ENCODE data around the gene IFI6. TPM values are rescaled to one million over a fixed set of nuclear protein-coding genes. Genes with fewer than 3 reads are reported as not detected.
A peak's percentile ranks its signal among the peaks of the same experiment; 100 is the strongest.

Gene IFI6
- polyA plus RNA-seq, 4 donors = 7.2 to 137 (median 16.8) TPM

GRCh38 chr1:27668121-27668807, 3.7 kb downstream of the IFI6 start:
- Histone ChIP-seq H3K4me3 (ENCODE audit: low read depth in 1 of 3, low read length in 3 of 3) (no peak overlapping the region), H3K4me1 (ENCODE audit: control insufficient read depth in 3 of 3, insufficient read depth in 2 of 3, low read depth in 1 of 3, low read length in 2 of 3) (peaks cover 0 to 23% (median 3%) of the 10 kb centered on the region in 3 donors), H3K27ac (ENCODE audit: low read depth in 1 of 3, low read length in 2 of 3) (no peak overlapping the region), H3K27me3 (ENCODE audit: control insufficient read depth in 3 of 3, insufficient read depth in 3 of 3, low read length in 3 of 3) (no peaks in the 10 kb centered on the region), H3K36me3 (ENCODE audit: control insufficient read depth in 3 of 3, insufficient read depth in 2 of 3, low read depth in 1 of 3, low read length in 3 of 3) (no peaks in the 10 kb centered on the region), H3K9me3 (ENCODE audit: control insufficient read depth in 2 of 2, insufficient read depth in 1 of 2, low read depth in 1 of 2, low read length in 1 of 2) (no peaks in the 10 kb centered on the region)
- WGBS, 3 donors = 87 to 90% (median 87%) methylated on average over 39 to 42 of the region's 42 CpGs
- no peak for FAIRE-seq
- no peak for DNase-seq

- H3K4me3 ChIP-seq (ENCODE audit: low read depth in 1 of 3, low read length in 3 of 3) = no peak overlapping the region
- H3K4me1 ChIP-seq (ENCODE audit: control insufficient read depth in 3 of 3, insufficient read depth in 2 of 3, low read depth in 1 of 3, low read length in 2 of 3) = peaks cover 0 to 18% (median 3%) of the 10 kb centered on the region in 3 donors
- no peaks in the 10 kb centered on the region for H3K9me3 ChIP-seq (ENCODE audit: control insufficient read depth in 2 of 2, insufficient read depth in 1 of 2, low read depth in 1 of 2, low read length in 1 of 2)
- WGBS, 3 donors = 70 to 81% (median 76%) methylated on average over 6 of the region's 6 CpGs
- H3K27me3 ChIP-seq (ENCODE audit: control insufficient read depth in 3 of 3, insufficient read depth in 3 of 3, low read length in 3 of 3) = no peaks in the 10 kb centered on the region
- H3K36me3 ChIP-seq (ENCODE audit: control insufficient read depth in 3 of 3, insufficient read depth in 2 of 3, low read depth in 1 of 3, low read length in 3 of 3) = no peaks in the 10 kb centered on the region
- no peak for DNase-seq
- no peak for FAIRE-seq
- no peak overlapping the region for H3K27ac ChIP-seq (ENCODE audit: low read depth in 1 of 3, low read length in 2 of 3)
Observed at GRCh38 chr1:27666791-27667254, 5.2 kb downstream of the IFI6 start.

DNA sequence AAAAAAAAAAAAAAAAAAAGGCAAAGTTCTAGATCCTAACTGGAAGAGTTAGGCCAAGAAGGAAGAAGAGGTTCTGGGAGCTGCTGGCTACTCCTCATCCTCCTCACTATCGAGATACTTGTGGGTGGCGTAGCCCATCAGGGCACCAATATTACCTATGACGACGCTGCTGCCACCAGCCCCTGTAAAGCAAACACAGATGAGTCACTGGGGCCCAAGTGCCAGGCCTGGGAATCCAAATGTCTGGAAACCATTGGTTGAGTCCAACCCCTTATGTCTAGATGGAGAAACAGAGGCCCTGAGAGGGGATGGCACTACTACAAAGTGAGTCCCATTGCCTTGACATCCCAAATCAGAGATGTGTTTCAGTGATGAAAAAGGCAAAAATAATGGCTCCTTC, 5.7 kb downstream of the IFI6 start:
- Histone ChIP-seq H3K27me3 (ENCODE audit: control insufficient read depth in 3 of 3, insufficient read depth in 3 of 3, low read length in 3 of 3) (no peaks in the 10 kb centered on the region), H3K4me3 (ENCODE audit: low read depth in 1 of 3, low read length in 3 of 3) (no peak overlapping the region), H3K27ac (ENCODE audit: low read depth in 1 of 3, low read length in 2 of 3) (no peak overlapping the region), H3K9me3 (ENCODE audit: control insufficient read depth in 2 of 2, insufficient read depth in 1 of 2, low read depth in 1 of 2, low read length in 1 of 2) (no peaks in the 10 kb centered on the region), H3K36me3 (ENCODE audit: control insufficient read depth in 3 of 3, insufficient read depth in 2 of 3, low read depth in 1 of 3, low read length in 3 of 3) (no peaks in the 10 kb centered on the region), H3K4me1 (ENCODE audit: control insufficient read depth in 3 of 3, insufficient read depth in 2 of 3, low read depth in 1 of 3, low read length in 2 of 3) (peaks cover 0 to 15% (median 0%) of the 10 kb centered on the region in 3 donors)
- DNase-seq (no peak), FAIRE-seq (no peak)
- WGBS, 3 donors = 81 to 91% (median 88%) methylated on average over 4 of the region's 4 CpGs

GRCh38 chr1:27665016-27665651, 6.9 kb downstream of the IFI6 start:
- Histone ChIP-seq H3K27ac (ENCODE audit: low read depth in 1 of 3, low read length in 2 of 3) (no peak overlapping the region), H3K4me3 (ENCODE audit: low read depth in 1 of 3, low read length in 3 of 3) (no peak overlapping the region), H3K27me3 (ENCODE audit: control insufficient read depth in 3 of 3, insufficient read depth in 3 of 3, low read length in 3 of 3) (no peaks in the 10 kb centered on the region), H3K36me3 (ENCODE audit: control insufficient read depth in 3 of 3, insufficient read depth in 2 of 3, low read depth in 1 of 3, low read length in 3 of 3) (no peaks in the 10 kb centered on the region), H3K9me3 (ENCODE audit: control insufficient read depth in 2 of 2, insufficient read depth in 1 of 2, low read depth in 1 of 2, low read length in 1 of 2) (no peaks in the 10 kb centered on the region), H3K4me1 (ENCODE audit: control insufficient read depth in 3 of 3, insufficient read depth in 2 of 3, low read depth in 1 of 3, low read length in 2 of 3) (peaks cover 0 to 14% (median 0%) of the 10 kb centered on the region in 3 donors)
- FAIRE-seq (no peak), DNase-seq (no peak)
- WGBS, 3 donors = 89 to 94% (median 90%) methylated on average over 9 of the region's 9 CpGs

DNA sequence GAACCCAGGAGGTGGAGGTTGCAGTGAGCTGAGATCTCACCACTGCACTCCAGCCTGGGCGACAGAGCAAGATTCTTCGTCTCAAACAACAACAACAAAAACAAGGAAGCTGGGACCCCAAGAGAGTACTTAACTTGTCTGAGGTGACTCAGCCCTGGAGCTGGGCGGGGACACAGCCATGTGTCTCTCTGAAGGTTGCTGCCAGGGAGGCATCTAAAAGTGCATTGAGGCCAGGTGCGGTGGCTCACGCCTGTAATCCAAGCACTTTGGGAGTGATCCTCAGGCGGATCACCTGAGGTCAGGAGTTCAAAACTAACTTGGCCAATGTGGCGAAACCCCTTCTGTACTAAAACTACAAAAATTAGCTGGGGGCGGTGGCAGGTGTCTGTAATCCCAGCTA, 7.7 kb downstream of the IFI6 start:
- H3K9me3 ChIP-seq (ENCODE audit: control insufficient read depth in 2 of 2, insufficient read depth in 1 of 2, low read depth in 1 of 2, low read length in 1 of 2) = no peaks in the 10 kb centered on the region
- no peaks in the 10 kb centered on the region for H3K36me3 ChIP-seq (ENCODE audit: control insufficient read depth in 3 of 3, insufficient read depth in 2 of 3, low read depth in 1 of 3, low read length in 3 of 3)
- FAIRE-seq (no peak), DNase-seq (no peak)
- H3K27me3 ChIP-seq (ENCODE audit: control insufficient read depth in 3 of 3, insufficient read depth in 3 of 3, low read length in 3 of 3) = no peaks in the 10 kb centered on the region
- H3K4me3 ChIP-seq (ENCODE audit: low read depth in 1 of 3, low read length in 3 of 3) = no peak overlapping the region
- 50 to 72% (median 64%) methylated on average over 8 of the region's 8 CpGs for WGBS, 3 donors
- H3K27ac ChIP-seq (ENCODE audit: low read depth in 1 of 3, low read length in 2 of 3) = no peak overlapping the region
- peaks cover 0 to 11% (median 0%) of the 10 kb centered on the region in 3 donors for H3K4me1 ChIP-seq (ENCODE audit: control insufficient read depth in 3 of 3, insufficient read depth in 2 of 3, low read depth in 1 of 3, low read length in 2 of 3)

- 28 to 41% (median 30%) methylated on average over 12 of the region's 12 CpGs for WGBS, 3 donors
- no peaks in the 10 kb centered on the region for H3K36me3 ChIP-seq (ENCODE audit: control insufficient read depth in 3 of 3, insufficient read depth in 2 of 3, low read depth in 1 of 3, low read length in 3 of 3)
- DNase-seq = peak; percentile 84 to 88
- H3K27me3 ChIP-seq (ENCODE audit: control insufficient read depth in 3 of 3, insufficient read depth in 3 of 3, low read length in 3 of 3) = no peaks in the 10 kb centered on the region
- FAIRE-seq = no peak
- no peak overlapping the region for H3K4me3 ChIP-seq (ENCODE audit: low read depth in 1 of 3, low read length in 3 of 3)
- H3K9me3 ChIP-seq (ENCODE audit: control insufficient read depth in 2 of 2, insufficient read depth in 1 of 2, low read depth in 1 of 2, low read length in 1 of 2) = no peaks in the 10 kb centered on the region
- peak overlapping the region in 1 of 3 donors; percentile 90 for H3K27ac ChIP-seq (ENCODE audit: low read depth in 1 of 3, low read length in 2 of 3)
- peaks cover 0 to 9% (median 0%) of the 10 kb centered on the region in 3 donors for H3K4me1 ChIP-seq (ENCODE audit: control insufficient read depth in 3 of 3, insufficient read depth in 2 of 3, low read depth in 1 of 3, low read length in 2 of 3)
Observed at GRCh38 chr1:27662707-27663393, 9.1 kb downstream of the IFI6 start.

GRCh38 chr1:27662261-27662660, 9.7 kb downstream of the IFI6 start:
- Histone ChIP-seq H3K4me1 (ENCODE audit: control insufficient read depth in 3 of 3, insufficient read depth in 2 of 3, low read depth in 1 of 3, low read length in 2 of 3) (peaks cover 0 to 9% (median 0%) of the 10 kb centered on the region in 3 donors), H3K9me3 (ENCODE audit: control insufficient read depth in 2 of 2, insufficient read depth in 1 of 2, low read depth in 1 of 2, low read length in 1 of 2) (no peaks in the 10 kb centered on the region), H3K27me3 (ENCODE audit: control insufficient read depth in 3 of 3, insufficient read depth in 3 of 3, low read length in 3 of 3) (no peaks in the 10 kb centered on the region), H3K4me3 (ENCODE audit: low read depth in 1 of 3, low read length in 3 of 3) (no peak overlapping the region), H3K36me3 (ENCODE audit: control insufficient read depth in 3 of 3, insufficient read depth in 2 of 3, low read depth in 1 of 3, low read length in 3 of 3) (no peaks in the 10 kb centered on the region), H3K27ac (ENCODE audit: low read depth in 1 of 3, low read length in 2 of 3) (peak overlapping the region in 1 of 3 donors; percentile 90)
- FAIRE-seq (no peak), DNase-seq (no peak)
- 77 to 87% (median 81%) methylated on average over 5 of the region's 5 CpGs for WGBS, 3 donors

DNA sequence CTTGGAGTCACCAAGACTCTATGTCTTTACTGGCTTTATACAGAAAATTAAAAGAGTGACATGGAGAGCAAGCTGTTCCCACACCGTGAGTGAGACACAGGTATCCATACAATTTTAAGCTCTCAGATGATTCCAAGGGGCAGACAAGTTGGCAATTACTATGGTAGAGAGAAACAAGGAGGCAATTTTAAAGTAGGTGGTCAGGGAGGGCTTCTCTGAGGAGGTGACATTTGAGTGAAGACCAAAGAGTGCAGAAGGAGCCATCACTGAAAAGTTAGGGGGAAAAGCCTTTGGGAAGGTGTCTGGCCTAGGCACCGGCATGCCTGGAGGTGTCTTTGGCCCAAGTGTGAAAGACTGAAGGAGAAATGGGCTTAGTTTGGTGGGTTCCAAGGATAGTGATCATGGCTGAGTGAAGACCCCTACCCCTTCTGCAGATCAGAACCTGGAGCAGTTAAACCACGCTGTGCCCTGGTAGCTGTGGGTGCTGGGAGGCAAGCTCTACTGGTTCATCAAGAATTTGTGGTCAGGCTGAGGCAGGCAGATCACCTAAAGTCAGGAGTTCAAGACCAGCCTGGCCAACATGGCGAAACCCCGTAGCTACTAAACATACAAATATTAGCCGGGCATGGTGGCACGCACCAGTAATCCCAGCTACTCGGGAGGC, 10.4 kb downstream of the IFI6 start:
- Histone ChIP-seq H3K27me3 (ENCODE audit: control insufficient read depth in 3 of 3, insufficient read depth in 3 of 3, low read length in 3 of 3) (no peaks in the 10 kb centered on the region), H3K36me3 (ENCODE audit: control insufficient read depth in 3 of 3, insufficient read depth in 2 of 3, low read depth in 1 of 3, low read length in 3 of 3) (no peaks in the 10 kb centered on the region), H3K4me1 (ENCODE audit: control insufficient read depth in 3 of 3, insufficient read depth in 2 of 3, low read depth in 1 of 3, low read length in 2 of 3) (peaks cover 0 to 9% (median 0%) of the 10 kb centered on the region in 3 donors), H3K4me3 (ENCODE audit: low read depth in 1 of 3, low read length in 3 of 3) (no peak overlapping the region), H3K27ac (ENCODE audit: low read depth in 1 of 3, low read length in 2 of 3) (peak overlapping the region in 1 of 3 donors; percentile 2), H3K9me3 (ENCODE audit: control insufficient read depth in 2 of 2, insufficient read depth in 1 of 2, low read depth in 1 of 2, low read length in 1 of 2) (no peaks in the 10 kb centered on the region)
- 92 to 98% (median 95%) methylated on average over 8 of the region's 8 CpGs for WGBS, 3 donors
- no peak for DNase-seq
- FAIRE-seq = no peak

Data from small intestine (tissue), 7 donors.